Neural crest cell (in vitro differentiated cells): Measurements from ENCODE around the gene SLC6A12. TPM values are rescaled to one million over a fixed set of nuclear protein-coding genes. Genes with fewer than 3 reads are reported as not detected.
"Not testable (repeated sequence)": the region's sequence is repeated elsewhere in the genome, so short reads cannot be mapped to it uniquely, and the experiment has no call there.

Experiments
- DNase-seq: peaks from one replicate; pipeline ENCODE4 v3.0.0; 2021; ENCODE audit warnings: low read depth, mixed read lengths, low spot score
- H3K27ac Mint-ChIP-seq: one replicate; pipeline ENCODE4 v1.8.0; 2021; ENCODE audit warnings: mild to moderate bottlenecking, mixed read lengths; ENCODE audit not compliant: unreplicated experiment
- H3K27me3 Mint-ChIP-seq: 2 replicates; pipeline ENCODE4 v1.8.0; 2021; ENCODE audit warnings: low read depth, mild to moderate bottlenecking, mixed read lengths
- H3K36me3 Mint-ChIP-seq: 2 replicates; pipeline ENCODE4 v1.8.0; 2021; ENCODE audit warnings: low read depth, mild to moderate bottlenecking, mixed read lengths
- H3K4me1 Mint-ChIP-seq: 2 replicates; pipeline ENCODE4 v1.8.0; 2021; ENCODE audit warnings: mixed read lengths
- H3K4me3 Mint-ChIP-seq: one replicate; pipeline ENCODE4 v1.8.0; 2021; ENCODE audit warnings: mild to moderate bottlenecking, mixed read lengths
- H3K9me3 Mint-ChIP-seq: 2 replicates; pipeline ENCODE4 v1.8.0; 2021; ENCODE audit warnings: mixed read lengths
- CTCF ChIP-seq: fragments of 200-600 bp; sonication (generic); conservative IDR thresholded peaks from 2 replicates; pipeline ENCODE4 v1.5.0; 2021; ENCODE audit warnings: antibody characterized with exemption, mild to moderate bottlenecking
- total RNA-seq: library from RNA; stranded (reverse); gene quantifications from 2 replicates; pipeline ENCODE4 v1.2.1, GENCODE V29; 2021

Gene SLC6A12
- total RNA-seq, 1 donor from 2014 or later = 0.47 TPM

GRCh38 chr12:238736-239398 lies 24.9 kb upstream of the SLC6A12 start:
- no peak for TF ChIP-seq CTCF
- H3K27ac Mint-ChIP-seq = no peak overlapping the region
- peaks cover 11% of the 10 kb centered on the region for H3K9me3 Mint-ChIP-seq

GRCh38 chr12:238116-238515 lies 24.2 kb upstream of the SLC6A12 start:
- Mint-ChIP-seq H3K36me3 (no peaks in the 10 kb centered on the region), H3K4me3 (no peak overlapping the region), H3K27ac (no peak overlapping the region), H3K27me3 (no peaks in the 10 kb centered on the region), H3K4me1 (no peaks in the 10 kb centered on the region), H3K9me3 (peaks cover 11% of the 10 kb centered on the region)
- no peak for TF ChIP-seq CTCF
- DNase-seq = no peak

More at GRCh38 chr12:238736-239398, 24.9 kb upstream of the SLC6A12 start:
- DNase-seq = no peak
- H3K4me3 Mint-ChIP-seq = no peak overlapping the region
- H3K4me1 Mint-ChIP-seq = no peaks in the 10 kb centered on the region
- no peaks in the 10 kb centered on the region for H3K36me3 Mint-ChIP-seq
- peaks cover 6% of the 10 kb centered on the region for H3K27me3 Mint-ChIP-seq

- Mint-ChIP-seq H3K9me3 (peaks cover 11% of the 10 kb centered on the region), H3K36me3 (no peaks in the 10 kb centered on the region), H3K27me3 (no peaks in the 10 kb centered on the region), H3K4me3 (no peak overlapping the region), H3K4me1 (peaks cover 2% of the 10 kb centered on the region), H3K27ac (no peak overlapping the region)
- no peak for TF ChIP-seq CTCF
- DNase-seq = no peak
These were observed 23.3 kb upstream of the SLC6A12 start for GRCh38 chr12:237026-237815.

- TF ChIP-seq CTCF = no peak
- Mint-ChIP-seq H3K9me3 (peaks cover 11% of the 10 kb centered on the region), H3K27me3 (no peaks in the 10 kb centered on the region), H3K36me3 (no peaks in the 10 kb centered on the region), H3K27ac (no peak overlapping the region), H3K4me1 (peaks cover 7% of the 10 kb centered on the region), H3K4me3 (no peak overlapping the region)
- no peak for DNase-seq
These were observed 22.5 kb upstream of the SLC6A12 start for GRCh38 chr12:236445-236844.

- not testable (repeated sequence) for H3K4me3 Mint-ChIP-seq, H3K36me3 Mint-ChIP-seq, H3K27ac Mint-ChIP-seq, H3K27me3 Mint-ChIP-seq, DNase-seq
- Mint-ChIP-seq H3K4me1 (peaks cover 12% of the 10 kb centered on the region), H3K9me3 (peaks cover 11% of the 10 kb centered on the region)
These were observed 22.0 kb upstream of the SLC6A12 start for GRCh38 chr12:235967-236366.

- H3K4me1 Mint-ChIP-seq = peaks cover 22% of the 10 kb centered on the region
- H3K4me3 Mint-ChIP-seq = no peak overlapping the region
- no peak for DNase-seq
- no peak overlapping the region for H3K27ac Mint-ChIP-seq
- TF ChIP-seq CTCF = no peak
- H3K36me3 Mint-ChIP-seq = no peaks in the 10 kb centered on the region
- peaks cover 11% of the 10 kb centered on the region for H3K9me3 Mint-ChIP-seq
- H3K27me3 Mint-ChIP-seq = peaks cover 4% of the 10 kb centered on the region
These were observed 21.0 kb upstream of the SLC6A12 start for GRCh38 chr12:234891-235415.
